Astrocyte of the spinal cord (primary cell): ENCODE data around the gene ACO2.
"Not testable (repeated sequence)": the region's sequence is repeated elsewhere in the genome, so short reads cannot be mapped to it uniquely, and the experiment has no call there.

Experiments used
- DNase-seq: peaks from one replicate; pipeline ENCODE4 v3.0.0; 2011; ENCODE audit warnings: low read depth, low spot score
- H3K4me3 ChIP-seq: 2 replicates; pipeline ENCODE4 v1.5.1; 2011; ENCODE audit warnings: low read depth, mild to moderate bottlenecking, low read length, moderate library complexity
- CTCF ChIP-seq: IDR thresholded peaks from 2 replicates; pipeline ENCODE4 v1.5.1; 2012; ENCODE audit warnings: low read depth, mild to moderate bottlenecking, low read length, inconsistent platforms
- in situ Hi-C: cut with HindIII; loops from 2 replicates; pipeline ENCODE4 v1.10.0; 2017; ENCODE audit warnings: low sequenced_read_pairs

Gene ACO2

GRCh38 chr22:41565403-41566054, 96.6 kb downstream of the ACO2 start:
- no peak for TF ChIP-seq CTCF
- peak; percentile 86 for DNase-seq
- no peak overlapping the region for H3K4me3 ChIP-seq
- in situ Hi-C loops = no loop called here

GRCh38 chr22:41567512-41567768, 98.5 kb downstream of the ACO2 start:
- TF ChIP-seq CTCF = no peak
- in situ Hi-C loops = no loop called here
- no peak for DNase-seq
- H3K4me3 ChIP-seq = no peak overlapping the region

GRCh38 chr22:41568811-41569210, 99.9 kb downstream of the ACO2 start:
- H3K4me3 ChIP-seq = no peak overlapping the region
- DNase-seq = no peak
- in situ Hi-C loops = no loop called here
- TF ChIP-seq CTCF = no peak

- no peak for TF ChIP-seq CTCF
- H3K4me3 ChIP-seq = no peak overlapping the region
- DNase-seq = no peak
- in situ Hi-C loops = no loop called here
Measured at GRCh38 chr22:41570221-41570620, 101.3 kb downstream of the ACO2 start.

GRCh38 chr22:41571786-41572185, 102.9 kb downstream of the ACO2 start:
- in situ Hi-C loops = no loop called here
- no peak for TF ChIP-seq CTCF
- DNase-seq = no peak
- no peak overlapping the region for H3K4me3 ChIP-seq

GRCh38 chr22:41572305-41572704, 103.4 kb downstream of the ACO2 start:
- DNase-seq, H3K4me3 ChIP-seq, in situ Hi-C loops: not testable (repeated sequence)

GRCh38 chr22:41573677-41574076, 104.8 kb downstream of the ACO2 start:
- H3K4me3 ChIP-seq = no peak overlapping the region
- in situ Hi-C loops = no loop called here
- DNase-seq = no peak
- TF ChIP-seq CTCF = no peak
